ENCODE measurements around the gene SMG6. TPM values are rescaled to one million over a fixed set of nuclear protein-coding genes. Genes with fewer than 3 reads are reported as not detected.
"Not testable (repeated sequence)": the region's sequence is repeated elsewhere in the genome, so short reads cannot be mapped to it uniquely, and the experiment has no call there.

Gene SMG6
- total RNA-seq, 1 experiment from 2014 or later = 15.1 TPM

DNA sequence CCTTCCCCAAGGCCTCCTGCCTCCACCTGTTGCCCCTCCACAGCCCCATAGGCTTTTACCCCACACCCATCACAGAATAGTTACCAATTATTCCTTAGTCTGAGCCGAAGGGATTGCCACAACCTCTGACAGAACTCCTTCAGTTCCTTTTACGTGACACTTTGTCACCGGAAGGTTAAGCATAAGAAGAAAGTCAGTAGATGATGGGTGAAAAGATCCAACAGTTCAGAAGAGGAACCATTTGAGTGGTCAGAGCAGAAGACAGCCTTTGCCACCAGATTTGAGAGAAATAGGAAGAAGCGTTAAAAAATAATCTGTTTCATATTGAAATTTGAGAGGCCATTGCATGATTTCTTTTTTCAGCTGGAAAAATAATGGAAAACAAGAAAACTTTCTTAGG is 1.3 kb upstream of the SMG6 start:
- DNase-seq (ENCODE audit: low spot score) = no peak

- peak; percentile 13 for DNase-seq (ENCODE audit: low spot score)
Measured at GRCh38 chr17:2302778-2303203, 794 bp downstream of the SMG6 start.

- DNase-seq (ENCODE audit: low spot score) = no peak
Measured at GRCh38 chr17:2299756-2300155, 3.8 kb downstream of the SMG6 start.

DNA sequence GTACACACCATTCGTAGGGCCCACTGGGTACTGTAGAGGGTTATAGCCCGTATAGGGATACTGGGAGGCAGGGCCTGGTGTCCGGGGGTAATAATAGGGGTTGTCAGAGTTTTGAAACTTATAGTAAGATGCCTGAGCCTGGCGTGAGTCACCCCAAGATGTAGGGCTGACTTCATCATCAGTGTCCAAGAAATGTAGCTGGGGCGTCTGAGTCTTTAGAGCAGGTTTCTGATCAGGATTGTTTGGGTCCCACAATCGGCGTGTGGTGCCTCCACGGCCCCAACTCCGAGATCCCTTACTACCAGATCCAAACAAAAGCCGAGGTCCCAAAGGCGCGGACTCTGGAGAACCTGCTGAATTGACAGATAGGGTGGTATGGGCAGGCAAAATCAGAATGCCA is 4.4 kb downstream of the SMG6 start:
- DNase-seq (ENCODE audit: low spot score) = no peak

- DNase-seq (ENCODE audit: low spot score) = no peak
Measured at GRCh38 chr17:2297023-2297422, 6.6 kb downstream of the SMG6 start.

DNA sequence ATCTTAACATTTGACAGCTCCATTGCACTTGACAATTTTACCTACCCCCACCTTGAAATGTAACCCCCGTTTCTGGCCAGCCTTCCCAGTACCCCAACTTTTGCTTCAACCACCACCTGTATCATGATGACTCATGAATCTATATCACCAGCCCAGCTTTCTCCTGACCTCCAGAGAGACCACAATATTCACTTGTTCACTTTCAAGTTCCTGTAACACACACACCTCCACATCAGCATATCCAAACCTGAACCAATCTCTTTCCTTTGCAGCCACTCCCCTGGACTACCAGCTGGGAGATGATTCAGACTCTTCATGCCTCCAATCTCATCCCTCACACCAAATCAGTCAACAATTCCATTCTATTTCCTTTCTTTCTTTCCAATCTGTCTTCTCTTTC is 8.0 kb downstream of the SMG6 start:
- peak; percentile 53 for DNase-seq (ENCODE audit: low spot score)

GRCh38 chr17:2292100-2292499 is 11.5 kb downstream of the SMG6 start:
- DNase-seq (ENCODE audit: low spot score) = peak; percentile 13

DNA sequence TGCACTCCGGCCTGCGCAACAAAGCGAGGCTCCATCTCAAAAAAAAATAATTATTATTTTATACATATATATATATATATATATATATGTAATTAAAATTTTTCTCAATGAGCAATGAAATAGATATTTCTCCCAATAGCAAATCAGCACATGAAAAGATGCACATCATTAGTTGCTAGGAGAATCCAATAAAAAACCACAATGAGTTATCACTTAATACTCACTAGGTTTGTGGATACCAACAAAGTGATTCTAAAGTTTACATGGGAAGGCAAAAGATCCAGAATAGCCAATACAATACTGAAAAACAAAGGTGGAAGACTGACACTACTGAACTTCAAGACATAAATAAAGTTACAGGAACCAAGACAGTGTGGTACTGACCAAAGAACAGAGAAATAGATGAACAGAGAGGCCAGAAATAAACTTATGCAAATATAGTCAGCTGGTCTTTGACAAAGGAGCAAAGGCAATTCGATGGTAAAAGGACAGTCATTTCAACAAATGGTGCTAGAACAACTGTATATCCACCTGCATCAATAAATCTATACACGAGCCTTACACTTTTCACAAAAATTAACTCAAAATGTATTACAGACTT is 13.6 kb downstream of the SMG6 start:
- peak; percentile 37 for DNase-seq (ENCODE audit: low spot score)

DNA sequence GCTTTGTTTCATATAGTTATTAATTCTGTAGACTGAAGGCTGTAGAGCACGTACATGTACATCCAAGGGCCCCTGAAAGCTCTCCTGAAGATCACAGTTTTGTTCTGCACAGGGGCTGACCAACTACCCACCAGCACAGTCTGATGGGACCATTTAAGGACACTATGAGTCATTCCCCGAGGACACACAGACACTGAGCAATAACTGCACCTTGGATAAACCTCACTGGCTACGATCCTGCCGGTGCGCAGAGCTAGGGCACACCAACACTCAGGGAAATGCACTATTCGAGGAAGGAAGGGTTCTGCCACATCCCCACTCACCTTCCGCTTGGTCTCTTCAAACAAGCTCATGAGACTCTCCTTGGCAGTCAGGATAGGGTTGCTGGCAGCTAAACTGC is 20.3 kb downstream of the SMG6 start:
- no peak for DNase-seq (ENCODE audit: low spot score)

- peak; percentile 69 for DNase-seq (ENCODE audit: low spot score)
Measured at GRCh38 chr17:2282297-2282873, 21.2 kb downstream of the SMG6 start.

DNA sequence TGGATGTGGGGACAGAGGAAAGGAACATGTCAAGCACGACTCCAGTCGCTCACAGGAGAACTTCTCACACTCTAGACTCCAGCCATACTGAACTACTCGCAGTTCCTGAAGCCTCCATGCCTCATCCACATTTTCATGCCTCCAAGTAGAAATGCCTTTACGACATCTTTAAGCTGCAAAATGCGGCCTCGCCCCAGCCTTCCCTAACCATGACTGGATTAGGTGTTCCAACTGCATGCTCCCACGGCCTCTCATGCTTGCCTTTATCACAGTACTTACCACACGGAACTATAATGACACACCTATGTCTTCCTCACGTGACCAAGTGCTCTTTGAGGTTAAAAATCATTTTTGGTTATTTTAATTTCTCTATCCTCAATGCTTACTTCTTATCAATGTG is 23.9 kb downstream of the SMG6 start:
- no peak for DNase-seq (ENCODE audit: low spot score)

- no peak for DNase-seq (ENCODE audit: low spot score)
Measured at GRCh38 chr17:2277429-2278170, 26.0 kb downstream of the SMG6 start.

GRCh38 chr17:2275722-2276121 is 27.9 kb downstream of the SMG6 start:
- no peak for DNase-seq (ENCODE audit: low spot score)

GRCh38 chr17:2274414-2274813 is 29.2 kb downstream of the SMG6 start:
- no peak for DNase-seq (ENCODE audit: low spot score)

DNA sequence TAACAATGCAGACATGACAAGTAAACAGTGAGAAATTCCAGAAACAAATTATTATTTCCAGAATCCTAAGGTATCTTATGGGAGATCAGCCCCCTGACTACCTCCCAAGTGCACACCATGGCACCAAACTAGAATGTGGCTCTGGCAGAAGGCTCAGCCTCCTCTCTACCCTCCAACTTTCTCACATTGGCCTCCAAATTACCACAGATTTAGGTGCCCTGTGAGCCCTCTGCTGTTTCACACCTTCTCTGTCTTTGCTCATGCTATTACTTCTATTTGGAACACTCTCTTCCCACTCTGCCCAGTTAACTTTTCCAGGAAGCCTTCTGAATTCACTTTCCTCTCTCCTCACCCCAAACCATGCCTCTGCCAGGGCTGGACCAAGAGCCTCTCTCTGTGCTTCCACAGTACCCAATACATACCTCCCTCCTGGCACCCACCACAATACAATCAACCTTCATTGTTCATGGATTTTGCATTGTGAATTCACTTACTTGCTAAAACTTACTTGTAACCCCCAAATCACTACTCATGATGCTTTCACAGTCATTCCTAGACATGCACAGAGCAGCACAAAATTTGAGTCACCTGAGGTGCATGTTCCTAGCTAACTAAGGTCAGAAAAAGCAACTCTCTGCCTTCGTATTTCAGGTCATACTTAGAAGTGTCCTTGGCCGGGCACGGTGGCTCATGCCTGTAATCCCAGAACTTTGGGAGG is 31.4 kb downstream of the SMG6 start:
- DNase-seq (ENCODE audit: low spot score) = no peak

GRCh38 chr17:2267354-2267753 is 36.2 kb downstream of the SMG6 start:
- DNase-seq (ENCODE audit: low spot score) = no peak

DNA sequence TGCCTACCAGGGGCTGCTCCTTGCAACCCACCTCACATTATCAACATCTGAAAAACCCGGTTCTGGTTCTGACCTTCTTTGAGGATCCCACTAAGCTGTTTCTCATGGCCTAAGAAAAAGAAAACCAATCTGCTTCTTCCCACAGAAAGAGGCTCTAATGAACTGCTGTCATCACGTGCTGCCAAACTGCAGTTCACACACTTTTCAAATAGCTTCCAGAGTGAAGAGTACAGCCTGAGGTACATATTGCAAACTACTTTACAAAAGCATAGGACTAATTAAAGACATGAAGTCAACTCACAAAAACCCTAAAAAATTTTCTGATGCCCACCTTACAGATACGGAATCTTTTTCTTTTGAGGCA is 36.7 kb downstream of the SMG6 start:
- DNase-seq (ENCODE audit: low spot score) = no peak

DNA sequence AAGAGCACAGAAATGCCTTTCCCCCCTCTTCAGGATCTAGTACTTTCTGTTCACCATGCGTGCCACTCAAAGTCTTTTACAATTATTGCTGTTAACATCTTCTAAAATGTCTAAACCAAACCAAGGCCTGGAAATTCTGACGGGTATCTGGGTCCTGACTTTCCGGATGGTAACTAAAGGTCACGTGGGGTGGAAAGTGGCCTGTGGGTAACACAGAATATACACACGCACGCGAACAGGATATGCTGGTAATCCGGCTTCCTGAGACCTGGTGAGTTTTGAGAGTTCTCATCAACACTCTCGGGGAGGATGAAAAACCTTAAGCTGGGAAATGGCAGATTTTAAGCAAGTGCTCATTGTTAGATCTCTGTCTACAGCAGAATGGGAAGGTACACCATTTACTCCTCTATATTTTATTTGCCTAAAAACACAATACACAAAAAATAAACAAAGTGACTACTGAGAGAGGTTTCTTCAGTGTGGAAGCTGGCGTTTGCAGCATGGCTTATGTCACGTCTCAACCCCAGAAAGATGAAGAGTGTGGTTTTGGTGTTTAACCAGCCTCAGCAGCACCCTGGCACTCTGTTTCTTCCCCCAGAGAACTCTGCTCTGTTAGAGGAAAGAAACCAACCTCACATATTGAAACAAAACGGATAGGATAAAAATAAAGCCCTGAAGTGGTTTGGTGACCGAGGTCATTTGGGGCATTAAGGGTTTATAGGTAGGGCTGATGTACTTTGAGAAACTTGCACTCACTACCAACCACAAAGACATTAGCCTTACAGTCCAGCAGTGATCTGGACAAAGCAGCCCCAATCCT is 37.3 kb downstream of the SMG6 start:
- no peak for DNase-seq (ENCODE audit: low spot score)

DNA sequence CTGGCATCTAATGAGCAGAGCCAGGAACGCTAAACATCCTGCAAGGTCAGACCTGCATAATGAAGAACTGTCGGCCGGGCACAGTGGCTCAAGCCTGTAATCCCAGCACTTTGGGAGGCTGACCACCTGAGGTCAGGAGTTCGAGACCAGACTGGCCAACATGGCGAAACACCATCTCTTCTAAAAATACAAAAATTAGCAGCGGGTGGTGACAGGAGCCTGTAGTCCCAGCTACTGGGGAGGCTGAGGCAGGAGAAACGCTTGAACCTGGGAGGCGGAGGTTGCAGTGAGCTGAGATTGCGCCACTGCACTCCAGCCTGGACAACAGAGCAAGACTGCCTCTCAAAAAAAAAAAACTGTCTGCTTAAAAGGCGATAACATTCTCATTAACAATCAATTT is 38.4 kb downstream of the SMG6 start:
- not testable (repeated sequence) for DNase-seq (ENCODE audit: low spot score)

DNA sequence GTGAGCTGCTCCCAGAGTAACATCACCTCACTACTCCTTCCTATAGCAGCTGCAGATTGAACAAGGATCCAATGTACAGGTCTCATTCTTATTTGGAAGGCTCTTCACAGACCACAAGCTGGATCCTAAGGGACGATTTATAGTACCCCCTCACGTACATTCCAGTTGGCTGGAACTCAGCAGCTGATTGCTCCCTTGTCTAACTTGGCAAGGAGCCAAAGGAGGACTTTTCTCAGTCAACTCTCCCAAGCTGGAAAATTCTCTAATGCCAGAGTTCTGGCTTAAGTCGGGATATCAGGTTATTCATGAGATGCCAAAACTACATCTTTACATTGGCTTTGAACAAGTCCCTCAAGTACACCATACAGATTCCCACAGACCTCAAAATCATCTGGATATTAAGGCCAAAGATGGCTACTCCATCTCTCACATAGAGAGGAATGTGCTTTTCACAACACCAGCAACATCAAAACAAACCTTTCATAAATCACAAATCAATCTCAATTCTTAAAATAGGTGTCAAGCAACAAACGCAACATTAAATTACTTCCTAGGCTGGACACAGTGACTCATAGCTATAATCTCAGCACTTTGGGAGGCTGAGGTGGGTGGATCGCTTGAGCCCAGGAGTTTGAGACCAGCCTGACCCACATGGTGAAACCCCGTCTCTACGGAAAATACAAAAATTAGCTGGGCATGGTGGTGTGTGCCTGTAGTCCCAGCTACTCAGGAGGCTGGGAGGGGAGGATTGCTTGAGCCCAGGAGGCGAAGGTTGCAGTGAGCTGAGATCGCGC is 39.3 kb downstream of the SMG6 start:
- peak; percentile 41 for DNase-seq (ENCODE audit: low spot score)
